ENCODE data around the gene NRIP1.

NRIP1 gene

GRCh38 chr21:15010645-15011044, 54.2 kb downstream of the NRIP1 start:
- no peak overlapping the region for H3K4me3 ChIP-seq
- no peak for TF ChIP-seq POLR2AphosphoS5 (IDR thresholded peaks at IDR 0.05; ENCODE audit: borderline replicate concordance, low read depth, low read length)
- TF ChIP-seq FOXP2 (optimal IDR thresholded peaks at IDR 0.05; ENCODE audit: control extremely low read depth, extremely low read length, insufficient read depth) = no peak
- TF ChIP-seq EZH2 (IDR thresholded peaks at IDR 0.05) = no peak
- no peak for DNase-seq (ENCODE audit: low read depth, low spot score)

GRCh38 chr21:15009837-15010363, 54.9 kb downstream of the NRIP1 start:
- Histone ChIP-seq H3K9me3 (ENCODE audit: low read depth, low read length) (no peaks in the 10 kb centered on the region), H3K27ac (no peak overlapping the region), H3K36me3 (ENCODE audit: insufficient read depth, low read length) (no peaks in the 10 kb centered on the region), H3K9ac (ENCODE audit: insufficient read length) (no peak overlapping the region), H3K4me3 (no peak overlapping the region)
- no peak for DNase-seq (ENCODE audit: low read depth, low spot score)
- no peak for TF ChIP-seq EZH2 (IDR thresholded peaks at IDR 0.05)
- no peak for TF ChIP-seq FOXP2 (optimal IDR thresholded peaks at IDR 0.05; ENCODE audit: control extremely low read depth, extremely low read length, insufficient read depth)
- TF ChIP-seq POLR2AphosphoS5 (IDR thresholded peaks at IDR 0.05; ENCODE audit: borderline replicate concordance, low read depth, low read length) = no peak

More at GRCh38 chr21:15010645-15011044, 54.2 kb downstream of the NRIP1 start:
- no peaks in the 10 kb centered on the region for H3K36me3 ChIP-seq (ENCODE audit: insufficient read depth, low read length)
- no peaks in the 10 kb centered on the region for H3K9me3 ChIP-seq (ENCODE audit: low read depth, low read length)
- no peak overlapping the region for H3K9ac ChIP-seq (ENCODE audit: insufficient read length)
- H3K27ac ChIP-seq = no peak overlapping the region

DNA sequence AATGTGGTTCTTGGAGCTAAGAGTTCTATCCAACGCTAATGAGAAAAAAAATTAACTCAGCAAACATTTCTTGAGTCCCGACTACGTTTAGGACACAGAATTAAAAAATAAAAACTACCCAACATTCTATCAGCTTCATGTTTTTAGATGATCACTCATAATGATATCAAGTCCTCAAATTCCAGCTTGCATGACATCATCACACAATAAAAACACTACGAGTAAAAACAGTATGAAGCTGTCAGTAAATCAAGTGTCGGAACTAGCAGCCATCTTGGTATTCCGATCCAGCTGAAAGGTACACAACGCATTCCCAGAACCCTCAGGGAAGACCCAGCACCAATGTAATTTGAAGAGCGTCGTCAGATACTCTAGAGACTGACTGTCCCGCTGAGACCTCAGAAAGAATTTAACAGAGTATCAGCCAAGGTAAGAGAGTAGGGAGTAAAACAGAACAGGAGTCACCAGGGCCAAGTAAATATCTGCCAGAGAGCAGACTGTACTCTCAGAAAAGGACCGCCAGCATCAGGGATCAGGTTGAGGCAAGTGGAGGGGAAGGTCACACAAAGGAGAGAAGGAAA, 57.0 kb downstream of the NRIP1 start:
- no peaks in the 10 kb centered on the region for H3K36me3 ChIP-seq (ENCODE audit: insufficient read depth, low read length)
- TF ChIP-seq FOXP2 (optimal IDR thresholded peaks at IDR 0.05; ENCODE audit: control extremely low read depth, extremely low read length, insufficient read depth) (no peak), EZH2 (IDR thresholded peaks at IDR 0.05) (no peak), POLR2AphosphoS5 (IDR thresholded peaks at IDR 0.05; ENCODE audit: borderline replicate concordance, low read depth, low read length) (no peak)
- H3K9me3 ChIP-seq (ENCODE audit: low read depth, low read length) = no peaks in the 10 kb centered on the region
- H3K27ac ChIP-seq = no peak overlapping the region
- H3K9ac ChIP-seq (ENCODE audit: insufficient read length) = no peak overlapping the region
- no peak for DNase-seq (ENCODE audit: low read depth, low spot score)
- H3K4me3 ChIP-seq = no peak overlapping the region

DNA sequence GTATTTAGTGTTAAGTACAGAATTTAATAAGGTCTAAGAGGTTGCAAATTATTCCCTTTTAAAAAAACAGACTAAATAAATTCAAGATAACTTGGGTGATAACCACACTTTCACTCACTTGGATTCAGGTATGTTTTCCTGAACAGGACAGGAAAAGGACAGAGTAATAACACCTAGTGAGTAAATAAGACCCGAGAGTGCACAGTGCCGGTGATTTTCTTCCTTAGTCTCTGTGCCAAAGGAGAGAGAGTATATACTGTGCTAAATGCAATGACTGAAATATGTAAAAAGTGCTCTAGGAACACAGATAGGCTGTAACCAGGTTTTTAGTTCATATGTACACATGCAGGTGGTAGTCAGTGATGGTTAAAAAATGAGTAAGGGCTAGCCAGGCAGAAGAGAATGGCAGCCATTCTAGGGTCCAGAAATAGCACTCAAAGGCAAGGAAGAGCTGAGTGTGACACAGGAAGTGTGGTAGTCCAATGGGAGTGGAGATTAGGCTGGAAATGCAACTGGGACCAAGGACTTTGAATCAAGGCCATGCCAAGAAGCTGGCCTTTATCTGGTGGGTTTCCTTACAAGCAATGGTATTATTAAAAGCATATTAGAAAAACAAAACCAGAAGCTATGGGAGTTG, 58.1 kb downstream of the NRIP1 start:
- no peak for DNase-seq (ENCODE audit: low read depth, low spot score)
- Histone ChIP-seq H3K9ac (ENCODE audit: insufficient read length) (no peak overlapping the region), H3K4me3 (no peak overlapping the region), H3K9me3 (ENCODE audit: low read depth, low read length) (no peaks in the 10 kb centered on the region), H3K36me3 (ENCODE audit: insufficient read depth, low read length) (no peaks in the 10 kb centered on the region), H3K27ac (no peak overlapping the region)
- no peak for TF ChIP-seq EZH2 (IDR thresholded peaks at IDR 0.05)
- TF ChIP-seq POLR2AphosphoS5 (IDR thresholded peaks at IDR 0.05; ENCODE audit: borderline replicate concordance, low read depth, low read length) = no peak
- no peak for TF ChIP-seq FOXP2 (optimal IDR thresholded peaks at IDR 0.05; ENCODE audit: control extremely low read depth, extremely low read length, insufficient read depth)

DNA sequence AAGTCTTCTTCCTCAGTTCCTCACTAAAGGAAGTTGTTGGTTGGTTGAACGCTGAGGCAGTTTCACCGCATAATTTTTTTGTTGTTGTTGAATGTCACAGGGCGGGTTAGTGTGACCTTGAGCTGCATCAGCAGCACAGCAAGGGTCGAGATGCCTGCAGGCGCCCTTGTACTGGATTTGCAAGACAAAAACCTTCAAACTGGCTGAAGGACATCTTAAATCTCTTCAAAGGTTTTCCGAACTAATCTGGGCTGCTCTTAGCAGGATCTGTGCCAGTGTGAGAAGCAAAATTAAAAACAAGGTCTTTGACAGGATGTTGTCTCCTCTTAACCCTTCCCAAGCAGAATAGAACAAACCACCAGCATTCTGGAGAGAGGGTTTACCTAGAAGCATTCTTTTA, 59.4 kb downstream of the NRIP1 start:
- no peak overlapping the region for H3K4me3 ChIP-seq
- H3K9ac ChIP-seq (ENCODE audit: insufficient read length) = no peak overlapping the region
- H3K9me3 ChIP-seq (ENCODE audit: low read depth, low read length) = no peaks in the 10 kb centered on the region
- no peak for TF ChIP-seq FOXP2 (optimal IDR thresholded peaks at IDR 0.05; ENCODE audit: control extremely low read depth, extremely low read length, insufficient read depth)
- no peak for TF ChIP-seq POLR2AphosphoS5 (IDR thresholded peaks at IDR 0.05; ENCODE audit: borderline replicate concordance, low read depth, low read length)
- TF ChIP-seq EZH2 (IDR thresholded peaks at IDR 0.05) = no peak
- no peak overlapping the region for H3K27ac ChIP-seq
- no peaks in the 10 kb centered on the region for H3K36me3 ChIP-seq (ENCODE audit: insufficient read depth, low read length)
- no peak for DNase-seq (ENCODE audit: low read depth, low spot score)

GRCh38 chr21:15004721-15005370, 60.0 kb downstream of the NRIP1 start:
- no peak for DNase-seq (ENCODE audit: low read depth, low spot score)
- no peaks in the 10 kb centered on the region for H3K9me3 ChIP-seq (ENCODE audit: low read depth, low read length)
- TF ChIP-seq EZH2 (IDR thresholded peaks at IDR 0.05) (no peak), FOXP2 (optimal IDR thresholded peaks at IDR 0.05; ENCODE audit: control extremely low read depth, extremely low read length, insufficient read depth) (no peak), POLR2AphosphoS5 (IDR thresholded peaks at IDR 0.05; ENCODE audit: borderline replicate concordance, low read depth, low read length) (no peak)
- H3K27ac ChIP-seq = no peak overlapping the region
- no peaks in the 10 kb centered on the region for H3K36me3 ChIP-seq (ENCODE audit: insufficient read depth, low read length)
- H3K4me3 ChIP-seq = no peak overlapping the region
- no peak overlapping the region for H3K9ac ChIP-seq (ENCODE audit: insufficient read length)

- no peak overlapping the region for H3K27ac ChIP-seq
- H3K36me3 ChIP-seq (ENCODE audit: insufficient read depth, low read length) = no peaks in the 10 kb centered on the region
- TF ChIP-seq FOXP2 (optimal IDR thresholded peaks at IDR 0.05; ENCODE audit: control extremely low read depth, extremely low read length, insufficient read depth) = no peak
- no peak for TF ChIP-seq EZH2 (IDR thresholded peaks at IDR 0.05)
- TF ChIP-seq POLR2AphosphoS5 (IDR thresholded peaks at IDR 0.05; ENCODE audit: borderline replicate concordance, low read depth, low read length) = no peak
- no peak overlapping the region for H3K9ac ChIP-seq (ENCODE audit: insufficient read length)
- no peak overlapping the region for H3K4me3 ChIP-seq
- no peak for DNase-seq (ENCODE audit: low read depth, low spot score)
- H3K9me3 ChIP-seq (ENCODE audit: low read depth, low read length) = no peaks in the 10 kb centered on the region
Measured at GRCh38 chr21:15003463-15004135, 61.2 kb downstream of the NRIP1 start.
